H9 (cell line): Measurements from ENCODE around the gene PARD3. TPM values are rescaled to one million over a fixed set of nuclear protein-coding genes. Genes with fewer than 3 reads are reported as not detected.
A peak's percentile ranks its signal among the peaks of the same experiment; 100 is the strongest.

Experiments used
- DNase-seq: peaks from one replicate; pipeline ENCODE4 v3.0.0-alpha.2; 2017
- H2AFZ ChIP-seq: one replicate; pipeline ENCODE4 v1.6.1; 2013; ENCODE audit warnings: mild to moderate bottlenecking, low read length, control low read depth, moderate library complexity
- H2AK5ac ChIP-seq: 2 replicates; pipeline ENCODE4 v1.6.1; 2013; ENCODE audit warnings: low read length, control low read depth, mixed read lengths; ENCODE audit not compliant: insufficient read length
- H2BK120ac ChIP-seq: one replicate; pipeline ENCODE4 v1.6.1; 2013; ENCODE audit warnings: low read depth, mild to moderate bottlenecking, low read length, control low read depth, inconsistent platforms; ENCODE audit not compliant: poor library complexity, severe bottlenecking
- H2BK12ac ChIP-seq: 2 replicates; pipeline ENCODE4 v1.6.1; 2013; ENCODE audit warnings: low read length, control low read depth, mixed read lengths, low read depth; ENCODE audit not compliant: insufficient read length
- H2BK15ac ChIP-seq: 2 replicates; pipeline ENCODE4 v1.6.1; 2013; ENCODE audit warnings: low read depth, low read length, control low read depth
- H2BK20ac ChIP-seq: one replicate; pipeline ENCODE4 v1.6.1; 2013; ENCODE audit warnings: low read depth, mild to moderate bottlenecking, low read length, control low read depth, inconsistent platforms; ENCODE audit not compliant: poor library complexity, severe bottlenecking
- H2BK5ac ChIP-seq: 2 replicates; pipeline ENCODE4 v1.6.1; 2013; ENCODE audit warnings: low read length, control low read depth, mixed read lengths; ENCODE audit not compliant: insufficient read length
- H3K14ac ChIP-seq: 2 replicates; pipeline ENCODE4 v1.6.1; 2013; ENCODE audit warnings: low read length, control low read depth; ENCODE audit not compliant: insufficient read depth
- H3K18ac ChIP-seq: 2 replicates; pipeline ENCODE4 v1.6.1; 2013; ENCODE audit warnings: low read depth, mild to moderate bottlenecking, mixed read lengths, low read length, control low read depth; ENCODE audit not compliant: insufficient read length
- H3K23ac ChIP-seq: 2 replicates; pipeline ENCODE4 v1.6.1; 2013; ENCODE audit warnings: low read length, control low read depth, mixed read lengths, low read depth; ENCODE audit not compliant: insufficient read length
- H3K23me2 ChIP-seq: 2 replicates; pipeline ENCODE4 v1.6.1; 2013; ENCODE audit warnings: low read depth, mild to moderate bottlenecking, mixed read lengths, low read length, control low read depth; ENCODE audit not compliant: insufficient read length, poor library complexity, severe bottlenecking
- H3K27ac ChIP-seq: 2 replicates; pipeline ENCODE4 v1.5.1; 2013; ENCODE audit warnings: low read length, control low read depth, mixed read lengths, low read depth; ENCODE audit not compliant: insufficient read length
- H3K27me3 ChIP-seq: 2 replicates; pipeline ENCODE4 v1.6.1; 2013; ENCODE audit warnings: low read length, control low read depth, inconsistent platforms; ENCODE audit not compliant: insufficient read depth
- H3K4ac ChIP-seq: 2 replicates; pipeline ENCODE4 v1.6.1; 2013; ENCODE audit warnings: low read depth, mild to moderate bottlenecking, control low read depth, inconsistent platforms, low read length, moderate library complexity
- H3K4me1 ChIP-seq: 2 replicates; pipeline ENCODE4 v1.6.1; 2013; ENCODE audit warnings: low read length, control low read depth, inconsistent platforms; ENCODE audit not compliant: insufficient read depth
- H3K4me2 ChIP-seq: 2 replicates; pipeline ENCODE4 v1.6.1; 2013; ENCODE audit warnings: low read length, control low read depth, mixed read lengths; ENCODE audit not compliant: insufficient read length, insufficient read depth
- H3K56ac ChIP-seq: 2 replicates; pipeline ENCODE4 v1.6.1; 2013; ENCODE audit warnings: low read depth, mild to moderate bottlenecking, mixed read lengths, low read length, control low read depth; ENCODE audit not compliant: insufficient read length
- H3K79me1 ChIP-seq: 2 replicates; pipeline ENCODE4 v1.6.1; 2013; ENCODE audit warnings: low read depth, mild to moderate bottlenecking, moderate library complexity, low read length, control low read depth, inconsistent platforms; ENCODE audit not compliant: insufficient read depth, poor library complexity, severe bottlenecking
- H3K79me2 ChIP-seq: 2 replicates; pipeline ENCODE4 v1.6.1; 2013; ENCODE audit warnings: low read length, control low read depth, inconsistent platforms; ENCODE audit not compliant: insufficient read depth
- H3K9ac ChIP-seq: 2 replicates; pipeline ENCODE4 v1.6.1; 2013; ENCODE audit warnings: low read length, control low read depth, mixed read lengths; ENCODE audit not compliant: insufficient read length; ENCODE audit errors: extremely low read depth
- H3K9me3 ChIP-seq: one replicate; pipeline ENCODE4 v1.6.1; 2013; ENCODE audit warnings: low read depth, low read length, inconsistent platforms; ENCODE audit not compliant: control insufficient read depth
- H3T11ph ChIP-seq: one replicate; pipeline ENCODE4 v1.6.1; 2013; ENCODE audit warnings: mild to moderate bottlenecking, low read length, control low read depth, inconsistent platforms
- H4K20me1 ChIP-seq: one replicate; pipeline ENCODE4 v1.6.1; 2013; ENCODE audit not compliant: control insufficient read depth, insufficient read length, insufficient read depth
- H4K5ac ChIP-seq: 2 replicates; pipeline ENCODE4 v1.6.1; 2013; ENCODE audit warnings: low read depth, mild to moderate bottlenecking, mixed read lengths, low read length, control low read depth; ENCODE audit not compliant: insufficient read length
- H4K8ac ChIP-seq: replicated peaks from 2 replicates; pipeline ENCODE4 v1.6.1; 2013; ENCODE audit warnings: low read length, control low read depth, mixed read lengths, low read depth; ENCODE audit not compliant: insufficient read length
- H4K91ac ChIP-seq: 2 replicates; pipeline ENCODE4 v1.6.1; 2013; ENCODE audit warnings: low read depth, mild to moderate bottlenecking, moderate library complexity, mixed read lengths, low read length, control low read depth; ENCODE audit not compliant: insufficient read length
- H3K27ac Mint-ChIP-seq, 3 experiments: 2 replicates in 2 of 3; 3 replicates in 1 of 3; pipeline ENCODE4 v1.8.0; 2020 to 2021; ENCODE audit warnings: mixed read lengths in 3 of 3, mild to moderate bottlenecking in 1 of 3, moderate library complexity in 1 of 3
- H3K27me3 Mint-ChIP-seq: 2 replicates; pipeline ENCODE4 v1.8.0; 2021; ENCODE audit warnings: low read depth, mild to moderate bottlenecking, moderate library complexity, mixed read lengths
- H3K36me3 Mint-ChIP-seq, 3 experiments: 2 replicates in 2 of 3; 3 replicates in 1 of 3; pipeline ENCODE4 v1.8.0; 2020 to 2021; ENCODE audit warnings: low read depth in 3 of 3, mixed read lengths in 3 of 3; ENCODE audit not compliant: insufficient read depth in 1 of 3
- H3K4me1 Mint-ChIP-seq, 2 experiments: 2 replicates each; pipeline ENCODE4 v1.8.0; 2020; ENCODE audit warnings: mixed read lengths in 2 of 2
- H3K4me3 Mint-ChIP-seq, 2 experiments: 2 replicates in 1 of 2; 3 replicates in 1 of 2; pipeline ENCODE4 v1.8.0; 2020 to 2021; ENCODE audit warnings: mild to moderate bottlenecking in 2 of 2, mixed read lengths in 2 of 2, moderate library complexity in 1 of 2
- H3K9me3 Mint-ChIP-seq, 2 experiments: 2 replicates in 1 of 2; 3 replicates in 1 of 2; pipeline ENCODE4 v1.8.0; 2020; ENCODE audit warnings: mild to moderate bottlenecking in 2 of 2, mixed read lengths in 2 of 2, moderate library complexity in 1 of 2
- WGBS: extraction: QIAGEN DNeasy Blood & Tissue Kit; methylation state at CpG from one replicate; pipeline ENCODE4 v1.1.7; 2013; ENCODE audit warnings: missing lambda C conversion rate, low lambda C conversion rate, mixed read lengths; ENCODE audit not compliant: insufficient read length; ENCODE audit errors: extremely low coverage; 5-methylcytosine and 5-hydroxymethylcytosine counted together
- total RNA-seq: library from RNA; stranded (reverse); gene quantifications from 2 replicates; pipeline ENCODE4 v1.2.1, GENCODE V29; 2021
- TF ChIP-seq, protein P1 (sequence below): fragments of 200-600 bp; sonication (generic); conservative IDR thresholded peaks from 3 replicates; pipeline ENCODE4 v1.8.0; 2021; ENCODE audit warnings: antibody characterized with exemption, mild to moderate bottlenecking

The PARD3 gene
- total RNA-seq, 1 experiment from 2014 or later = 44.7 TPM

DNA sequence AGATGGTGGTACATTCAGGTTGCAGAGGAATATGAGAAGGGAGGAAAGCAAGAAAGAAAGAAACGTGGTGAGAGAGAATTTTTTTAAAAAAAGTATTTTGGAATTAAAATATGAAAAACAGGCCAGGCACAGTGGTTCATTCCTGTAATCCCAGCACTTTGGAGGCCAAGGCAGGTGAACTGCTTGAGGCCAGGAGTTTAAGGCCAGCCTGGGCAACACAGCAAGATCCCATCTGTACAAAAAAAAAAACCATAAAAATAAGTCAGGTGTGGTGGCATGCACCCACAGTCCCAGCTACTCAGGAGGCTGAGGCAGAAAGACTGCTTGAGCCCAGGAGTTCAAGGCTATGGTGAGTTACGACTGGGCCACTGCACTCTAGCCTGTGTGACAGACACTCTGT is 112.1 kb downstream of the PARD3 start:
- no peak overlapping the region for H2AFZ ChIP-seq
- H3K23me2 ChIP-seq = no peaks in the 10 kb centered on the region
- H3K4me1 Mint-ChIP-seq = peaks cover 37 to 45% of the 10 kb centered on the region in 2 experiments
- 100% methylated on average over 1 of the region's 2 CpGs for whole genome bisulfite sequencing
- H3K79me1 ChIP-seq = peaks cover 12% of the 10 kb centered on the region
- no peak overlapping the region for H4K5ac ChIP-seq
- H3K9me3 Mint-ChIP-seq = no peaks in the 10 kb centered on the region
- no peaks in the 10 kb centered on the region for H3K27me3 Mint-ChIP-seq
- H3K9ac ChIP-seq = no peak overlapping the region
- no peak overlapping the region for H2BK120ac ChIP-seq
- H3K4me1 ChIP-seq = no peaks in the 10 kb centered on the region; the same call in 1 of the 2 replicates
- no peak overlapping the region for H3K4me3 Mint-ChIP-seq
- H3T11ph ChIP-seq = no peak overlapping the region
- H3K27ac Mint-ChIP-seq = peak overlapping the region in 2 of 3 experiments; percentile 17 to 37; a peak in 3 of 7 replicates
- no peak overlapping the region for H3K27ac ChIP-seq
- H3K4ac ChIP-seq = no peak overlapping the region
- no peak overlapping the region for H3K14ac ChIP-seq
- H4K91ac ChIP-seq = no peak overlapping the region
- H2AK5ac ChIP-seq = no peak overlapping the region
- TF ChIP-seq, protein P1, sequence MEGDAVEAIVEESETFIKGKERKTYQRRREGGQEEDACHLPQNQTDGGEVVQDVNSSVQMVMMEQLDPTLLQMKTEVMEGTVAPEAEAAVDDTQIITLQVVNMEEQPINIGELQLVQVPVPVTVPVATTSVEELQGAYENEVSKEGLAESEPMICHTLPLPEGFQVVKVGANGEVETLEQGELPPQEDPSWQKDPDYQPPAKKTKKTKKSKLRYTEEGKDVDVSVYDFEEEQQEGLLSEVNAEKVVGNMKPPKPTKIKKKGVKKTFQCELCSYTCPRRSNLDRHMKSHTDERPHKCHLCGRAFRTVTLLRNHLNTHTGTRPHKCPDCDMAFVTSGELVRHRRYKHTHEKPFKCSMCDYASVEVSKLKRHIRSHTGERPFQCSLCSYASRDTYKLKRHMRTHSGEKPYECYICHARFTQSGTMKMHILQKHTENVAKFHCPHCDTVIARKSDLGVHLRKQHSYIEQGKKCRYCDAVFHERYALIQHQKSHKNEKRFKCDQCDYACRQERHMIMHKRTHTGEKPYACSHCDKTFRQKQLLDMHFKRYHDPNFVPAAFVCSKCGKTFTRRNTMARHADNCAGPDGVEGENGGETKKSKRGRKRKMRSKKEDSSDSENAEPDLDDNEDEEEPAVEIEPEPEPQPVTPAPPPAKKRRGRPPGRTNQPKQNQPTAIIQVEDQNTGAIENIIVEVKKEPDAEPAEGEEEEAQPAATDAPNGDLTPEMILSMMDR = no peak
- H3K23ac ChIP-seq = no peak overlapping the region
- no peak overlapping the region for H2BK5ac ChIP-seq
- no peak overlapping the region for H2BK12ac ChIP-seq
- H4K8ac ChIP-seq = no peak overlapping the region
- no peak overlapping the region for H2BK20ac ChIP-seq
- no peaks in the 10 kb centered on the region for H3K27me3 ChIP-seq
- no peak overlapping the region for H3K18ac ChIP-seq
- DNase-seq = no peak
- peaks cover 19% of the 10 kb centered on the region; the same call in 1 of the 2 replicates for H3K79me2 ChIP-seq
- H2BK15ac ChIP-seq = no peak overlapping the region
- H4K20me1 ChIP-seq = no peaks in the 10 kb centered on the region
- no peaks in the 10 kb centered on the region for H3K9me3 ChIP-seq
- no peaks in the 10 kb centered on the region for H3K36me3 Mint-ChIP-seq
- H3K4me2 ChIP-seq = no peak overlapping the region
- no peak overlapping the region for H3K56ac ChIP-seq
